H9 (cell line): ENCODE results near the gene THSD7A. TPM values are rescaled to one million over a fixed set of nuclear protein-coding genes. Genes with fewer than 3 reads are reported as not detected.

Source experiments
- DNase-seq: peaks from one replicate; pipeline ENCODE4 v3.0.0-alpha.2; 2017
- H2AFZ ChIP-seq: one replicate; pipeline ENCODE4 v1.6.1; 2013; ENCODE audit warnings: mild to moderate bottlenecking, low read length, control low read depth, moderate library complexity
- H2AK5ac ChIP-seq: 2 replicates; pipeline ENCODE4 v1.6.1; 2013; ENCODE audit warnings: low read length, control low read depth, mixed read lengths; ENCODE audit not compliant: insufficient read length
- H2BK120ac ChIP-seq: one replicate; pipeline ENCODE4 v1.6.1; 2013; ENCODE audit warnings: low read depth, mild to moderate bottlenecking, low read length, control low read depth, inconsistent platforms; ENCODE audit not compliant: poor library complexity, severe bottlenecking
- H2BK12ac ChIP-seq: 2 replicates; pipeline ENCODE4 v1.6.1; 2013; ENCODE audit warnings: low read length, control low read depth, mixed read lengths, low read depth; ENCODE audit not compliant: insufficient read length
- H2BK15ac ChIP-seq: 2 replicates; pipeline ENCODE4 v1.6.1; 2013; ENCODE audit warnings: low read depth, low read length, control low read depth
- H2BK20ac ChIP-seq: one replicate; pipeline ENCODE4 v1.6.1; 2013; ENCODE audit warnings: low read depth, mild to moderate bottlenecking, low read length, control low read depth, inconsistent platforms; ENCODE audit not compliant: poor library complexity, severe bottlenecking
- H2BK5ac ChIP-seq: 2 replicates; pipeline ENCODE4 v1.6.1; 2013; ENCODE audit warnings: low read length, control low read depth, mixed read lengths; ENCODE audit not compliant: insufficient read length
- H3K14ac ChIP-seq: 2 replicates; pipeline ENCODE4 v1.6.1; 2013; ENCODE audit warnings: low read length, control low read depth; ENCODE audit not compliant: insufficient read depth
- H3K18ac ChIP-seq: 2 replicates; pipeline ENCODE4 v1.6.1; 2013; ENCODE audit warnings: low read depth, mild to moderate bottlenecking, mixed read lengths, low read length, control low read depth; ENCODE audit not compliant: insufficient read length
- H3K23ac ChIP-seq: 2 replicates; pipeline ENCODE4 v1.6.1; 2013; ENCODE audit warnings: low read length, control low read depth, mixed read lengths, low read depth; ENCODE audit not compliant: insufficient read length
- H3K23me2 ChIP-seq: 2 replicates; pipeline ENCODE4 v1.6.1; 2013; ENCODE audit warnings: low read depth, mild to moderate bottlenecking, mixed read lengths, low read length, control low read depth; ENCODE audit not compliant: insufficient read length, poor library complexity, severe bottlenecking
- H3K27ac ChIP-seq: 2 replicates; pipeline ENCODE4 v1.5.1; 2013; ENCODE audit warnings: low read length, control low read depth, mixed read lengths, low read depth; ENCODE audit not compliant: insufficient read length
- H3K27me3 ChIP-seq: 2 replicates; pipeline ENCODE4 v1.6.1; 2013; ENCODE audit warnings: low read length, control low read depth, inconsistent platforms; ENCODE audit not compliant: insufficient read depth
- H3K4ac ChIP-seq: 2 replicates; pipeline ENCODE4 v1.6.1; 2013; ENCODE audit warnings: low read depth, mild to moderate bottlenecking, control low read depth, inconsistent platforms, low read length, moderate library complexity
- H3K4me1 ChIP-seq: 2 replicates; pipeline ENCODE4 v1.6.1; 2013; ENCODE audit warnings: low read length, control low read depth, inconsistent platforms; ENCODE audit not compliant: insufficient read depth
- H3K4me2 ChIP-seq: 2 replicates; pipeline ENCODE4 v1.6.1; 2013; ENCODE audit warnings: low read length, control low read depth, mixed read lengths; ENCODE audit not compliant: insufficient read length, insufficient read depth
- H3K56ac ChIP-seq: 2 replicates; pipeline ENCODE4 v1.6.1; 2013; ENCODE audit warnings: low read depth, mild to moderate bottlenecking, mixed read lengths, low read length, control low read depth; ENCODE audit not compliant: insufficient read length
- H3K79me1 ChIP-seq: 2 replicates; pipeline ENCODE4 v1.6.1; 2013; ENCODE audit warnings: low read depth, mild to moderate bottlenecking, moderate library complexity, low read length, control low read depth, inconsistent platforms; ENCODE audit not compliant: insufficient read depth, poor library complexity, severe bottlenecking
- H3K79me2 ChIP-seq: 2 replicates; pipeline ENCODE4 v1.6.1; 2013; ENCODE audit warnings: low read length, control low read depth, inconsistent platforms; ENCODE audit not compliant: insufficient read depth
- H3K9ac ChIP-seq: 2 replicates; pipeline ENCODE4 v1.6.1; 2013; ENCODE audit warnings: low read length, control low read depth, mixed read lengths; ENCODE audit not compliant: insufficient read length; ENCODE audit errors: extremely low read depth
- H3K9me3 ChIP-seq: one replicate; pipeline ENCODE4 v1.6.1; 2013; ENCODE audit warnings: low read depth, low read length, inconsistent platforms; ENCODE audit not compliant: control insufficient read depth
- H3T11ph ChIP-seq: one replicate; pipeline ENCODE4 v1.6.1; 2013; ENCODE audit warnings: mild to moderate bottlenecking, low read length, control low read depth, inconsistent platforms
- H4K20me1 ChIP-seq: one replicate; pipeline ENCODE4 v1.6.1; 2013; ENCODE audit not compliant: control insufficient read depth, insufficient read length, insufficient read depth
- H4K5ac ChIP-seq: 2 replicates; pipeline ENCODE4 v1.6.1; 2013; ENCODE audit warnings: low read depth, mild to moderate bottlenecking, mixed read lengths, low read length, control low read depth; ENCODE audit not compliant: insufficient read length
- H4K8ac ChIP-seq: replicated peaks from 2 replicates; pipeline ENCODE4 v1.6.1; 2013; ENCODE audit warnings: low read length, control low read depth, mixed read lengths, low read depth; ENCODE audit not compliant: insufficient read length
- H4K91ac ChIP-seq: 2 replicates; pipeline ENCODE4 v1.6.1; 2013; ENCODE audit warnings: low read depth, mild to moderate bottlenecking, moderate library complexity, mixed read lengths, low read length, control low read depth; ENCODE audit not compliant: insufficient read length
- H3K27ac Mint-ChIP-seq, 3 experiments: 2 replicates in 2 of 3; 3 replicates in 1 of 3; pipeline ENCODE4 v1.8.0; 2020 to 2021; ENCODE audit warnings: mixed read lengths in 3 of 3, mild to moderate bottlenecking in 1 of 3, moderate library complexity in 1 of 3
- H3K27me3 Mint-ChIP-seq: 2 replicates; pipeline ENCODE4 v1.8.0; 2021; ENCODE audit warnings: low read depth, mild to moderate bottlenecking, moderate library complexity, mixed read lengths
- H3K36me3 Mint-ChIP-seq, 3 experiments: 2 replicates in 2 of 3; 3 replicates in 1 of 3; pipeline ENCODE4 v1.8.0; 2020 to 2021; ENCODE audit warnings: low read depth in 3 of 3, mixed read lengths in 3 of 3; ENCODE audit not compliant: insufficient read depth in 1 of 3
- H3K4me1 Mint-ChIP-seq, 2 experiments: 2 replicates each; pipeline ENCODE4 v1.8.0; 2020; ENCODE audit warnings: mixed read lengths in 2 of 2
- H3K4me3 Mint-ChIP-seq, 2 experiments: 2 replicates in 1 of 2; 3 replicates in 1 of 2; pipeline ENCODE4 v1.8.0; 2020 to 2021; ENCODE audit warnings: mild to moderate bottlenecking in 2 of 2, mixed read lengths in 2 of 2, moderate library complexity in 1 of 2
- H3K9me3 Mint-ChIP-seq, 2 experiments: 2 replicates in 1 of 2; 3 replicates in 1 of 2; pipeline ENCODE4 v1.8.0; 2020; ENCODE audit warnings: mild to moderate bottlenecking in 2 of 2, mixed read lengths in 2 of 2, moderate library complexity in 1 of 2
- CTCF ChIP-seq: fragments of 200-600 bp; sonication (generic); conservative IDR thresholded peaks from 3 replicates; pipeline ENCODE4 v1.8.0; 2021; ENCODE audit warnings: antibody characterized with exemption, mild to moderate bottlenecking
- WGBS: extraction: QIAGEN DNeasy Blood & Tissue Kit; methylation state at CpG from one replicate; pipeline ENCODE4 v1.1.7; 2013; ENCODE audit warnings: missing lambda C conversion rate, low lambda C conversion rate, mixed read lengths; ENCODE audit not compliant: insufficient read length; ENCODE audit errors: extremely low coverage; 5-methylcytosine and 5-hydroxymethylcytosine counted together
- total RNA-seq: library from RNA; stranded (reverse); gene quantifications from 2 replicates; pipeline ENCODE4 v1.2.1, GENCODE V29; 2021

The THSD7A gene
- total RNA-seq, 1 experiment from 2014 or later = 0.42 TPM

DNA sequence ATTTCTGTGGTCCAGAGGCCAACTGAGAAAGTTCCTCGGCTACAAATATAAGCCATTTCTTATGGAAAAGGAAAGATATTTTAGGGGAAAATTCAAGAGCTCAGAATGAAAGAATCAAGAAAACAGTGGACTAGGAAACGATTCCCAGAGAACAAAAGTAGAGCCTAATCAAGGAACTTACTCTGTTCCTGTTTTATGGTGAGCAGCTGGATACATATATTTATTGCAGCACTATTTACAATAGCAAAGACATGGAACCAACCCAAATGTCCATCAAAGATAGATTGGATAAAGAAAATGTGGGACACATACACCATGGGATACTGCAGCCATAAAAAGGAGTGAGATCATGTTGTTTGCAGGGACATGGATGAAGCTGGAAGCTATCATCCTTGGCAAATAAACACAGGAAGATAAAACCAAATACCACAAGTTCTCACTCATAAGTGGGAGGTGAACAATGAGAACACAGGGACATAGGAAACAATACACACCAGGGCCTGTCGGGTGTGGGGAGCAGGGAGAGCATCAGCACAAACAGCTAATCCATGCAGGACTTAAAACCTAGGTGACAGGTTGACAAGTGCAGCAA is 298.7 kb downstream of the THSD7A start:
- WGBS = no CpG with 5 or more reads among the region's 3 CpGs
- H3K4me2 ChIP-seq = no peak overlapping the region
- H3K27ac ChIP-seq = no peak overlapping the region
- no peak overlapping the region for H2AFZ ChIP-seq
- DNase-seq = no peak
- no peak overlapping the region for H2BK120ac ChIP-seq
- H3K9me3 ChIP-seq = no peaks in the 10 kb centered on the region
- Mint-ChIP-seq H3K4me1 (peaks cover 11 to 21% of the 10 kb centered on the region in 2 experiments), H3K9me3 (no peaks in the 10 kb centered on the region), H3K27me3 (no peaks in the 10 kb centered on the region), H3K36me3 (peaks cover 0 to 2% (median 0%) of the 10 kb centered on the region in 3 experiments; a peak in 1 of 7 replicates), H3K4me3 (no peak overlapping the region), H3K27ac (no peak overlapping the region)
- no peak for TF ChIP-seq CTCF
- no peaks in the 10 kb centered on the region for H3K79me1 ChIP-seq
- H2BK5ac ChIP-seq = no peak overlapping the region
- H3K18ac ChIP-seq = no peak overlapping the region
- no peak overlapping the region for H3K23ac ChIP-seq
- no peak overlapping the region for H4K8ac ChIP-seq
- H3K27me3 ChIP-seq = no peaks in the 10 kb centered on the region
- H4K5ac ChIP-seq = no peak overlapping the region
- H4K20me1 ChIP-seq = no peaks in the 10 kb centered on the region
- no peak overlapping the region for H3K14ac ChIP-seq
- no peak overlapping the region for H3K9ac ChIP-seq
- H3K4ac ChIP-seq = no peak overlapping the region
- H3K23me2 ChIP-seq = no peaks in the 10 kb centered on the region
- H3K4me1 ChIP-seq = no peaks in the 10 kb centered on the region
- no peaks in the 10 kb centered on the region for H3K79me2 ChIP-seq
- H2BK20ac ChIP-seq = no peak overlapping the region
- H2AK5ac ChIP-seq = no peak overlapping the region
- H3T11ph ChIP-seq = no peak overlapping the region
- H2BK12ac ChIP-seq = no peak overlapping the region
- no peak overlapping the region for H3K56ac ChIP-seq
- H4K91ac ChIP-seq = no peak overlapping the region
- no peak overlapping the region for H2BK15ac ChIP-seq
